ENCODE measurements around the gene KCNJ8.
"Not testable (repeated sequence)": the region's sequence is repeated elsewhere in the genome, so short reads cannot be mapped to it uniquely, and the experiment has no call there.

DNA sequence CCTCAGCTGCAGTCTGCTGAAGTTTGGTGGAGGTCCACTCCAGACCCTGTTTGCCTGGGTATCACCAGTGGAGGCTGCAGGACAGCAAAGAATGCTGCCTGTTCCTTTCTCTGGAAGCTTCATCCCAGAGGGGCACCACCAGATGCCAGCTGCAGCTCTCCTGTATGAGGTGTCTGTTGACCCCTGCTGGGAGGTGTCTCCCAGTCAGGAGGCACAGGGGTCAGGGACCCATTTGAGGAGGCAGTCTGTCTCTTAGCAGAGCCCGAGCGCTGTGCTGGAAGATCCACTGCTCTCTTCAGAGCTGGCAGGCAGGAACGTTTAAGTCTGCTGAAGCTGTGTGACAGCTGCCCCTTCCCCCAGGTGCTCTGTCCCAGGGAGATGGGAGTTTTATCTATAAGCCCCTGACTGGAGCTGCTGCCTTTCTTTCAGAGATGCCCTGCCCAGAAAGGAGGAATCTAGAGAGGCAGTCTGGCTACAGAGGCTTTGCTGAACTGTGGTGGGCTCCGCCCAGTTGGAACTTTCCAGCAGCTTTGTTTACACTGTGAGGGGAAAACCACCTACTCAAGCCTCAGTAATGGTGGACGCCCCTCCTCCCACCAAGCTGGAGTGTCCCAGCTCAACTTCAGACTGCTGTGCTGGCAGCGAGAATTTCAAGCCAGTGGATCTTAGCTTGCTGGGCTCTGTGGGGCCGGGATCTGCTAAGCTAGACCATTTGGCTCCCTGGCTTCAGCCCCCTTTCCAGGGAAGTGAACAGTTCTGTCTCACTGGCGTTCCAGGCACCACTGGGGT is 20.5 kb upstream of the KCNJ8 start:
- TF ChIP-seq, protein P1, sequence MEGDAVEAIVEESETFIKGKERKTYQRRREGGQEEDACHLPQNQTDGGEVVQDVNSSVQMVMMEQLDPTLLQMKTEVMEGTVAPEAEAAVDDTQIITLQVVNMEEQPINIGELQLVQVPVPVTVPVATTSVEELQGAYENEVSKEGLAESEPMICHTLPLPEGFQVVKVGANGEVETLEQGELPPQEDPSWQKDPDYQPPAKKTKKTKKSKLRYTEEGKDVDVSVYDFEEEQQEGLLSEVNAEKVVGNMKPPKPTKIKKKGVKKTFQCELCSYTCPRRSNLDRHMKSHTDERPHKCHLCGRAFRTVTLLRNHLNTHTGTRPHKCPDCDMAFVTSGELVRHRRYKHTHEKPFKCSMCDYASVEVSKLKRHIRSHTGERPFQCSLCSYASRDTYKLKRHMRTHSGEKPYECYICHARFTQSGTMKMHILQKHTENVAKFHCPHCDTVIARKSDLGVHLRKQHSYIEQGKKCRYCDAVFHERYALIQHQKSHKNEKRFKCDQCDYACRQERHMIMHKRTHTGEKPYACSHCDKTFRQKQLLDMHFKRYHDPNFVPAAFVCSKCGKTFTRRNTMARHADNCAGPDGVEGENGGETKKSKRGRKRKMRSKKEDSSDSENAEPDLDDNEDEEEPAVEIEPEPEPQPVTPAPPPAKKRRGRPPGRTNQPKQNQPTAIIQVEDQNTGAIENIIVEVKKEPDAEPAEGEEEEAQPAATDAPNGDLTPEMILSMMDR (IDR thresholded peaks at IDR 0.05) = not testable (repeated sequence)
- not testable (repeated sequence) for TF ChIP-seq POLR2AphosphoS5 (IDR thresholded peaks at IDR 0.05; ENCODE audit: insufficient read depth in 1 of 2, low read depth in 1 of 2); POLR2A (IDR thresholded peaks at IDR 0.05)
